Trophoblast cell (in vitro differentiated cells and primary cell): ENCODE measurements around the gene KIF17.
A peak's percentile ranks its signal among the peaks of the same experiment; 100 is the strongest.

Experiments
- DNase-seq, 2 donors: peaks; one replicate each; pipeline ENCODE4 v3.0.0-alpha.2; 2016
- H2AFZ ChIP-seq: 2 replicates; pipeline ENCODE4 v1.6.1; 2013; ENCODE audit warnings: low read length, moderate library complexity, mild to moderate bottlenecking; ENCODE audit not compliant: insufficient read depth, poor library complexity
- H2AK5ac ChIP-seq: 2 replicates; pipeline ENCODE4 v1.6.1; 2013; ENCODE audit warnings: mild to moderate bottlenecking, low read length
- H2BK120ac ChIP-seq: 2 replicates; pipeline ENCODE4 v1.6.1; 2013; ENCODE audit warnings: low read length, mild to moderate bottlenecking, moderate library complexity; ENCODE audit not compliant: insufficient read depth, poor library complexity
- H2BK12ac ChIP-seq: 2 replicates; pipeline ENCODE4 v1.6.1; 2013; ENCODE audit warnings: mild to moderate bottlenecking, low read length, moderate library complexity
- H2BK5ac ChIP-seq: 2 replicates; pipeline ENCODE4 v1.6.1; 2013; ENCODE audit warnings: low read length, low read depth, moderate library complexity, mild to moderate bottlenecking; ENCODE audit not compliant: poor library complexity
- H3K14ac ChIP-seq: 2 replicates; pipeline ENCODE4 v1.6.1; 2013; ENCODE audit warnings: mild to moderate bottlenecking, low read length
- H3K18ac ChIP-seq: 2 replicates; pipeline ENCODE4 v1.6.1; 2013; ENCODE audit warnings: mild to moderate bottlenecking, low read length
- H3K23ac ChIP-seq: 2 replicates; pipeline ENCODE4 v1.6.1; 2013; ENCODE audit warnings: low read length
- H3K27ac ChIP-seq: 2 replicates; pipeline ENCODE4 v1.5.1; 2013; ENCODE audit warnings: low read depth, mild to moderate bottlenecking, inconsistent platforms, low read length, moderate library complexity
- H3K27me3 ChIP-seq: 2 replicates; pipeline ENCODE4 v1.6.1; 2013; ENCODE audit warnings: inconsistent platforms, mild to moderate bottlenecking, low read length, moderate library complexity; ENCODE audit not compliant: insufficient read depth
- H3K36me3 ChIP-seq, 2 experiments: 1 replicate in 1 of 2; 2 replicates in 1 of 2; pipeline ENCODE4 v1.6.1; 2013; ENCODE audit warnings: low read length in 2 of 2, mild to moderate bottlenecking in 2 of 2, moderate library complexity in 1 of 2; ENCODE audit not compliant: insufficient read depth in 2 of 2, control insufficient read depth in 1 of 2
- H3K4ac ChIP-seq: 2 replicates; pipeline ENCODE4 v1.6.1; 2013; ENCODE audit warnings: low read depth, mild to moderate bottlenecking, low read length, moderate library complexity
- H3K4me1 ChIP-seq, 2 experiments: 1 replicate in 1 of 2; 2 replicates in 1 of 2; pipeline ENCODE4 v1.6.1; 2013; ENCODE audit warnings: low read length in 2 of 2, mild to moderate bottlenecking in 2 of 2, moderate library complexity in 1 of 2; ENCODE audit not compliant: insufficient read depth in 2 of 2, control insufficient read depth in 1 of 2
- H3K4me2 ChIP-seq: 2 replicates; pipeline ENCODE4 v1.6.1; 2013; ENCODE audit warnings: inconsistent platforms, mild to moderate bottlenecking, low read length, moderate library complexity
- H3K4me3 ChIP-seq: 2 replicates; pipeline ENCODE4 v1.5.1; 2013; ENCODE audit warnings: mild to moderate bottlenecking, low read depth, low read length, inconsistent platforms
- H3K79me1 ChIP-seq: one replicate; pipeline ENCODE4 v1.6.1; 2013; ENCODE audit warnings: low read length
- H3K79me2 ChIP-seq: 2 replicates; pipeline ENCODE4 v1.6.1; 2013; ENCODE audit warnings: low read length, mild to moderate bottlenecking; ENCODE audit not compliant: control insufficient read depth, insufficient read depth, poor library complexity
- H3K9ac ChIP-seq: 2 replicates; pipeline ENCODE4 v1.6.1; 2013; ENCODE audit warnings: mild to moderate bottlenecking, low read length
- H3K9me3 ChIP-seq: 2 replicates; pipeline ENCODE4 v1.6.1; 2013; ENCODE audit warnings: low read depth, mild to moderate bottlenecking, control low read depth, inconsistent platforms, low read length; ENCODE audit not compliant: insufficient read depth
- H4K12ac ChIP-seq: 2 replicates; pipeline ENCODE4 v1.6.1; 2013; ENCODE audit warnings: low read depth, mild to moderate bottlenecking, low read length, moderate library complexity
- H4K8ac ChIP-seq: 2 replicates; pipeline ENCODE4 v1.6.1; 2013; ENCODE audit warnings: low read depth, mild to moderate bottlenecking, low read length, moderate library complexity
- H4K91ac ChIP-seq: one replicate; pipeline ENCODE4 v1.6.1; 2013; ENCODE audit warnings: low read depth, mild to moderate bottlenecking, low read length, moderate library complexity
- WGBS: extraction: QIAGEN DNeasy Blood & Tissue Kit; methylation state at CpG from one replicate; pipeline ENCODE4 v1.1.7; 2013; ENCODE audit warnings: missing lambda C conversion rate; ENCODE audit not compliant: insufficient read length, insufficient coverage; ENCODE audit errors: extremely low coverage; 5-methylcytosine and 5-hydroxymethylcytosine counted together

KIF17 gene

GRCh38 chr1:20615946-20616846 lies 101.6 kb downstream of the KIF17 start:
- no peak overlapping the region for H3K4me2 ChIP-seq
- no peak overlapping the region for H3K4me3 ChIP-seq
- no peaks in the 10 kb centered on the region for H3K27me3 ChIP-seq
- peaks cover 2% of the 10 kb centered on the region for H3K79me1 ChIP-seq
- WGBS = no CpG with 5 or more reads among the region's 20 CpGs
- H3K9ac ChIP-seq = no peak overlapping the region
- H3K9me3 ChIP-seq = no peaks in the 10 kb centered on the region
- H3K27ac ChIP-seq = no peak overlapping the region
- no peak overlapping the region for H3K14ac ChIP-seq
- no peak overlapping the region for H2BK5ac ChIP-seq
- H2AK5ac ChIP-seq = no peak overlapping the region
- H3K4ac ChIP-seq = no peak overlapping the region
- no peak overlapping the region for H4K91ac ChIP-seq
- H3K4me1 ChIP-seq = peaks cover 10 to 11% of the 10 kb centered on the region in 2 experiments
- H3K18ac ChIP-seq = no peak overlapping the region
- H4K8ac ChIP-seq = no peak overlapping the region
- no peak overlapping the region for H2AFZ ChIP-seq
- H3K79me2 ChIP-seq = no peaks in the 10 kb centered on the region
- H3K36me3 ChIP-seq = no peaks in the 10 kb centered on the region
- H3K23ac ChIP-seq = no peak overlapping the region
- peak; percentile 43 to 72 for DNase-seq
- H2BK120ac ChIP-seq = no peak overlapping the region
- no peak overlapping the region for H2BK12ac ChIP-seq
- H4K12ac ChIP-seq = no peak overlapping the region

GRCh38 chr1:20614131-20614579 lies 103.7 kb downstream of the KIF17 start:
- H3K18ac ChIP-seq = no peak overlapping the region
- no peaks in the 10 kb centered on the region for H3K79me2 ChIP-seq
- H3K9ac ChIP-seq = no peak overlapping the region
- H2AK5ac ChIP-seq = no peak overlapping the region
- no peak overlapping the region for H4K91ac ChIP-seq
- no peaks in the 10 kb centered on the region for H3K36me3 ChIP-seq
- peak overlapping the region; percentile 28 for H3K27ac ChIP-seq
- no peaks in the 10 kb centered on the region for H3K9me3 ChIP-seq
- no peak overlapping the region for H2BK12ac ChIP-seq
- peaks cover 2% of the 10 kb centered on the region for H3K79me1 ChIP-seq
- H3K4me2 ChIP-seq = no peak overlapping the region
- H3K23ac ChIP-seq = no peak overlapping the region
- no peak overlapping the region for H2BK120ac ChIP-seq
- H2BK5ac ChIP-seq = no peak overlapping the region
- H3K14ac ChIP-seq = no peak overlapping the region
- no peak overlapping the region for H4K8ac ChIP-seq
- DNase-seq = no peak
- H4K12ac ChIP-seq = no peak overlapping the region
- H2AFZ ChIP-seq = no peak overlapping the region
- H3K27me3 ChIP-seq = no peaks in the 10 kb centered on the region
- no peak overlapping the region for H3K4ac ChIP-seq
- peaks cover 10 to 11% of the 10 kb centered on the region in 2 experiments for H3K4me1 ChIP-seq
- H3K4me3 ChIP-seq = no peak overlapping the region
- WGBS = no CpG with 5 or more reads among the region's 3 CpGs
